Duodenal mucosa (tissue), 2 donors: ENCODE data around the gene NCKIPSD.
A peak's percentile ranks its signal among the peaks of the same experiment; 100 is the strongest.
"Not testable (repeated sequence)": the region's sequence is repeated elsewhere in the genome, so short reads cannot be mapped to it uniquely, and the experiment has no call there.

Experiments
- H3K27ac ChIP-seq: one replicate; pipeline ENCODE4 v1.7.0; 2013; ENCODE audit warnings: low read depth, low read length
- H3K27me3 ChIP-seq, 2 donors: one replicate each; pipeline ENCODE4 v1.7.0; 2013; ENCODE audit warnings: low read length in 2 of 2, control low read depth in 1 of 2; ENCODE audit not compliant: insufficient read depth in 2 of 2, control insufficient read depth in 1 of 2
- H3K36me3 ChIP-seq, 2 donors: one replicate each; pipeline ENCODE4 v1.7.0; 2013; ENCODE audit warnings: low read length in 2 of 2, control low read depth in 1 of 2; ENCODE audit not compliant: insufficient read depth in 2 of 2, control insufficient read depth in 1 of 2
- H3K4me1 ChIP-seq, 2 donors: one replicate each; pipeline ENCODE4 v1.7.0; 2013; ENCODE audit warnings: low read length in 2 of 2, control low read depth in 1 of 2; ENCODE audit not compliant: insufficient read depth in 2 of 2, control insufficient read depth in 1 of 2
- H3K4me3 ChIP-seq, 2 donors: one replicate each; pipeline ENCODE4 v1.7.0; 2013; ENCODE audit warnings: low read length in 2 of 2, low read depth in 1 of 2
- H3K9ac ChIP-seq, 2 donors: one replicate each; pipeline ENCODE4 v1.7.0; 2013; ENCODE audit warnings: low read length in 2 of 2, low read depth in 1 of 2
- H3K9me3 ChIP-seq, 2 donors: one replicate each; pipeline ENCODE4 v1.7.0; 2013; ENCODE audit warnings: low read length in 2 of 2, control low read depth in 1 of 2; ENCODE audit not compliant: control insufficient read depth in 1 of 2

NCKIPSD gene

DNA sequence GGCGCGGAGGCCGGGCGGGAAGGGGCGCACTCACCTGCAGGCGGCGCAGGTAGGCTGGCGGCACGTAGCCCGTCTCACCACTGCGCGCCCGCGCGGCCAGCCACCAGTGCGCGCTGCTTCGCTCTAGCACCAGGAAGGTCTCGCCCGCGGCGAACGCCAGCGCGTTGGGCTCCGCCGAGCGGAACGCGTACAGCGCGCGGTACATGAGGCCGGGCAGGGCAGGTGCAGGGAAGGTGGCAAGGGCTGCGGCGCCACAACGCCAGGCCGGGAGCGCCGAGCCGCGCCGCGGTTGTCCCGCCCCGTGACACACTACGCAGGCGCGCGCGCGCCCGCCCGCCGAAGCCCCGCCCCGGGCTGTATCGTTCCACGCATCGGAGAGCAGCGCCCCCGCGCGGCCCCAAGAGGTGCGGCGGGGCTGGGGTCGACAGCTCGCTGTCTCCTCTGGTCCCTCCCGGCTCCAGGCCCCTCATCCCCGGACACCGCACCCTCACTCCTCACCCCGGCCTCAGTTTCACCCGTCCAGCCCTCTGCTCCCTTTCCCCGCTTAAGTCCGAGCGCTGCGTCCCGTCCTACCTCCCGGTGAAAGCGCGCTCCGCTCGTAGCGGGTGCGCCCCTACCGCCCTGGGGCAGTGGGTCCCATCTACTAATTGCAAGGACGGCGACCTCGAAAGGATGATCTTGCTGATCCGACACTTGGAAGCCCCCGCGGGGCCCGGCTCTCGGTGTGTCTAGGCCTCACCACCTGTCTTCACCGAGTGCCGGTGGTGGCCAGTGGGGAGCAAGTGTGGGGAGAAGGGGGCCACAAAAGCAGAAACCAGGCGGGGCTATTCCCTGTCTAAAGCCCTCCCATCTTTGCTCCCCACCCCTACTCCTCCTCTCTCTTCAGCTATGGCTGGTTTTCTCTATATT is at the start of gene NCKIPSD:
TSS of gene NCKIPSD (minus strand) at position 313 of the 909 bp plus-strand sequence. CDS start at position 205, 108 bp downstream.
- peak within 1 kb of the TSS; percentile 86 to 98 for H3K9ac ChIP-seq
- peak within 1 kb of the TSS; percentile 89 to 96 for H3K4me3 ChIP-seq
- peaks cover 22 to 31% of the 10 kb centered on the region in 2 donors for H3K4me1 ChIP-seq
- H3K27ac ChIP-seq, result peak within 1 kb of the TSS; percentile 79
- H3K9me3 ChIP-seq, result no peaks in the 10 kb centered on the region
- no peaks in the 10 kb centered on the region for H3K27me3 ChIP-seq
- peaks cover 34 to 56% of the 10 kb centered on the region in 2 donors for H3K36me3 ChIP-seq

DNA sequence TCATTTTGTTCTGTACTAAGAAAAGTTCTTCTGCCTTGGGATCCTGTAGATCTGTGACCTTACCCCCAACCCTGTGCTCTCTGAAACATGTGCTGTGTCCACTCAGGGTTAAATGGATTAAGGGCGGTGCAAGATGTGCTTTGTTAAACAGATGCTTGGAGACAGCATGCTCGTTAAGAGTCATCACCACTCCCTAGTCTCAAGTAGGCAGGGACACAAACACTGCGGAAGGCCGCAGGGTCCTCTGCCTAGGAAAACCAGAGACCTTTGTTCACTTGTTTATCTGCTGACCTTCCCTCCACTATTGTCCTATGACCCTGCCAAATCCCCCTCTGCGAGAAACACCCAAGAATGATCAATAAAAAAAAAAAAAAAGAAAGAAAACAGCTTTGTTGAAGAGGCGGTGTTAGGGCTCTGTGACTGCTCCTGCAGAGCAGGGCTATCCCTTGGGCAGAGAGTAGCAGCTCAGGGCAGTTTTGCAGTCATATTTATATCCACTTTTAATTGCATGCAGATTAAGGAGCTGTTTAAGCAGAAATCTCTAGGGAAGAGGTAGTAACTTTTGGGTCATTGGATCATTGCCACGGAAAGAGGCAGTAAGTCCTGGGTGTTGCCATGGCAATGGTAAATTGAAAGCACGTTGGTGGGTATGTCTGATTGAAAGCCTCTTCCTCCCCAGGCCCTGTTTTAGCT is 49.5 kb upstream of the NCKIPSD start:
- not testable (repeated sequence) for H3K9ac ChIP-seq, H3K27ac ChIP-seq, H3K9me3 ChIP-seq, H3K4me3 ChIP-seq, H3K36me3 ChIP-seq, H3K27me3 ChIP-seq
- peaks cover 30 to 45% of the 10 kb centered on the region in 2 donors for H3K4me1 ChIP-seq

DNA sequence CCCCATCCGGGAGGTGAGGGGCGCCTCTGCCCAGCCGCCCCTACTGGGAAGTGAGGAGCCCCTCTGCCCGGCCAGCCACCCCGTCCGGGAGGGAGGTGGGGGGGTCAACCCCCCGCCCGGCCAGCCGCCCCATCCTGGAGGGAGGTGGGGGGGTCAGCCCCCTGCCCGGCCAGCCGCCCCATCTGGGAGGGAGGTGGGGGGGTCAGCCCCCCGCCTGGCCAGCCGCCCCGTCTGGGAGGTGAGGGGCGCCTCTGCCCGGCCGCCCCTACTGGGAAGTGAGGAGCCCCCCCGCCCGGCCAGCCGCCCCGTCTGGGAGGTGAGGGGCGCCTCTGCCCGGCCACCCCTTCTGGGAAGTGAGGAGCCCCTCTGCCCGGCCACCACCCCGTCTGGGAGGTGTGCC is 48.8 kb upstream of the NCKIPSD start:
- not testable (repeated sequence) for H3K27me3 ChIP-seq, H3K9ac ChIP-seq, H3K4me3 ChIP-seq, H3K27ac ChIP-seq, H3K36me3 ChIP-seq, H3K9me3 ChIP-seq
- H3K4me1 ChIP-seq, result peaks cover 25 to 38% of the 10 kb centered on the region in 2 donors

DNA sequence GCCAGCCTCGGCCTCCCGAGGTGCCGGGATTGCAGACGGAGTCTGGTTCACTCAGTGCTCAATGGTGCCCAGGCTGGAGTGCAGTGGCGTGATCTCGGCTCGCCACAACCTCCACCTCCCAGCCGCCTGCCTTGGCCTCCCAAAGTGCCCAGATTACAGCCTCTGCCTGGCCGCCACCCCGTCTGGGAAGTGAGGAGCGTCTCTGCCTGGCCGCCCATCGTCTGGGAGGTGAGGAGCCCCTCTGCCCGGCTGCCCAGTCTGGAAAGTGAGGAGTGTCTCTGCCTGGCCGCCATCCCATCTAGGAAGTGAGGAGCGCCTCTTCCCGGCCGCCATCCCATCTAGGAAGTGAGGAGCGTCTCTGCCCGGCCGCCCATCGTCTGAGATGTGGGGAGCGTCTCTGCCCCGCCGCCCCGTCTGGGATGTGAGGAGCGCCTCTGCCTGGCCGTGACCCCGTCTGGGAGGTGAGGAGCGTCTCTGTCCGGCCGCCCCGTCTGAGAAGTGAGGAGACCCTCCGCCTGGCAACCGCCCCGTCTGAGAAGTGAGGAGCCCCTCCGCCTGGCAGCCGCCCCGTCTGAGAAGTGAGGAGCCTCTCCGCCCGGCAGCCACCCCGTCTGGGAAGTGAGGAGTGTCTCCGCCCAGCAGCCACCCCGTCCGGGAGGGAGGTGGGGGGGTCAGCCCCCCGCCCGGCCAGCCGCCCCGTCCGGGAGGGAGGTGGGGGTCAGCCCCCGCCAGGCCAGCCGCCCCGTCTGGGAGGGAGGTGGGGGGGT is 48.2 kb upstream of the NCKIPSD start:
- H3K4me1 ChIP-seq, result peaks cover 19 to 32% of the 10 kb centered on the region in 2 donors
- not testable (repeated sequence) for H3K9ac ChIP-seq, H3K4me3 ChIP-seq, H3K27me3 ChIP-seq, H3K36me3 ChIP-seq, H3K9me3 ChIP-seq, H3K27ac ChIP-seq

DNA sequence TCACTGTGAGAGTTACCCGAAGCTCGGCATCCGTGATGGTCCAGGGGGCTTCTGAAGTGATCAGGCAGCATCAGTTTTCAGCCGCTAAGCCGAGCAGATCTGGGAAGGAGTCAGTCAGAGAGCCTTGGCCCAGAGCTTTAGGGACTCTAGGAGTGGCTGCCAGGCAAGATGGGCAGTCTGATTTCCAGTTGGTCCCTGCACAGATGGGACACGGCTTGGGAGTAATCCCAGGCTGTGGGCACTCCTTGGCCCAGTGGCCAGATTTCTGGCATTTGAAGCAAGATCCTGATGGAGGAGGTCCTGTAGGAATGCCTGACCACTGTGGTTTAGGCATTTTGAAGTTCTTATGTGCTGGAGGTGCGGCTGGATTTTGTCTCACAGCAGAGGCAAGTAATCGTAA is 41.8 kb upstream of the NCKIPSD start:
- H3K27ac ChIP-seq, result no peak overlapping the region

DNA sequence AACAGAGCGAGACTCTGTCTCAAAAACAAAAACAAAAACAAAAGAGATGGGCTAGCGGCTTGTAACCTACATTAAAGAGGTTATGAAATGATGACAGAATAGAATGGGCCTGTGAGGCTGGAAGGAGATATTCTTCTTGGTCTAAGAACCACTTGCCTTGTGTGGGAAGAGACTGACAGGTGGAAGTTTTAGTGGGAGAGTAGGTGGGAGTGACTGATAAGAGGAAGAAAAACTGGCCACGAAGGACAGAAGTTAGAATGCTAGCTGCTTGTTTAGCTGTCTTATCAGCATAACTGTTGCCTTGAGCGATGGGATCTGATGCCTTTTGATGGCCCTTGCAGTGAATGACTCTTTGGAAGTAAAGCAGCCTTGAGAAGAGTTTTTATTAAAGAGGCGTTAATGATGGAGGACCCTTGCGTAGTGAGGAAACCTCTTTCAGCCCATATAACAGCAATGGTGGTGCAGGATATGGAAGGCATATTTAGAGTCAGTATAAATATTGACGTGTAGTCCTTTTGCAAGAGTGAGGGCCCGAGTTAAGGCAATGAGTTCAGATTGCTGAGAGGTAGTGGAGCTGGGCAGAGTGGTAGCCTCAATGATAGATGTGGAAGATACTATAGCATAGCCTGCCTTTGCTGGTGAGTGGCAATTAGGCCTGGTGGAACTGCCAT is 39.6 kb upstream of the NCKIPSD start:
- H3K27ac ChIP-seq, H3K27me3 ChIP-seq, H3K9me3 ChIP-seq, H3K4me1 ChIP-seq, H3K4me3 ChIP-seq, H3K9ac ChIP-seq, H3K36me3 ChIP-seq: not testable (repeated sequence)

More for the DNA sequence above, 41.8 kb upstream of the NCKIPSD start:
- H3K9ac ChIP-seq, result no peak overlapping the region
- H3K9me3 ChIP-seq, result no peaks in the 10 kb centered on the region
- H3K4me3 ChIP-seq, result no peak overlapping the region
- H3K36me3 ChIP-seq, result no peaks in the 10 kb centered on the region
- no peaks in the 10 kb centered on the region for H3K27me3 ChIP-seq
- H3K4me1 ChIP-seq, result peaks cover 0 to 5% of the 10 kb centered on the region in 2 donors

DNA sequence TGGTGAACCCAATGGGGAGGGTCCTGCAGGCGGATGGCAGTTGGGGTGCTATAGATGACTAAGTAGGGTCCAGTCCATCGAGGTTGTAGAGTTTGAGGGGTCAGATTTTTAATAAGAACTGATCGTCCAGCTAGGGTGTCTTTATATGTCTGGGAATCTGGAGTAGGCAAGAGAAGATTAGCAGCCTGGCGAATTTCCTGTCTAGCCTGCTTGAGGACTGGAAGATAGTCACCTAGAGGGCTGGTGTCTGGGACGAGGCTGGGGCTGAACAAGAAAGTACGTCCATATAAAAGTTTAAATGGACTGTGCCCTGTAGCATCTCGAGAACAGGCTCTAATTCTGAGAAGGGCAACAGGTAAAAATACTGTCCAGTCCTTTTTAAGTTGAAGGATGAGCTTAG is 38.0 kb upstream of the NCKIPSD start:
- no peaks in the 10 kb centered on the region for H3K27me3 ChIP-seq
- H3K36me3 ChIP-seq, result no peaks in the 10 kb centered on the region
- no peak overlapping the region for H3K4me3 ChIP-seq
- no peaks in the 10 kb centered on the region for H3K9me3 ChIP-seq
- no peak overlapping the region for H3K9ac ChIP-seq
- peaks cover 0 to 5% of the 10 kb centered on the region in 2 donors for H3K4me1 ChIP-seq
- H3K27ac ChIP-seq, result no peak overlapping the region

DNA sequence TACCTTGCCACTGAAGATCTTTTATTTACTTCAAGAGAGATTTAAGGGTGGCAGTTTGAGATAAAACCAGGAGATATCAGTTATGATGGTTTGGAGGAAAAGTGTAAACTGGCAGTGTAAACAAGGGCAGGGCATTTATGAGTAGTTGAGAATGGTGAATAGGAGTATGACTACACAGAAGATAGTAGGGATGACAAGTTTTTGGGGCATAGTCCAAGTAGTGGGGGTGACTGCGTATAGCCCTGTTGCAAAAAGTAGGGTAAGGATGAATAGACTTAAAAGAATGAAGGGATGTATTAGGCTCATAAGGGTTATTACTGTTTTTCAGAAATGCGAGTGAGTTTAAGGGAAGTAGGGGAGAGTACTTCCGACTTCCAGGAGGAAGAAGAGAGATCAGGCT is 37.6 kb upstream of the NCKIPSD start:
- H3K36me3 ChIP-seq, H3K9ac ChIP-seq, H3K9me3 ChIP-seq, H3K27ac ChIP-seq, H3K4me3 ChIP-seq, H3K4me1 ChIP-seq, H3K27me3 ChIP-seq: not testable (repeated sequence)

DNA sequence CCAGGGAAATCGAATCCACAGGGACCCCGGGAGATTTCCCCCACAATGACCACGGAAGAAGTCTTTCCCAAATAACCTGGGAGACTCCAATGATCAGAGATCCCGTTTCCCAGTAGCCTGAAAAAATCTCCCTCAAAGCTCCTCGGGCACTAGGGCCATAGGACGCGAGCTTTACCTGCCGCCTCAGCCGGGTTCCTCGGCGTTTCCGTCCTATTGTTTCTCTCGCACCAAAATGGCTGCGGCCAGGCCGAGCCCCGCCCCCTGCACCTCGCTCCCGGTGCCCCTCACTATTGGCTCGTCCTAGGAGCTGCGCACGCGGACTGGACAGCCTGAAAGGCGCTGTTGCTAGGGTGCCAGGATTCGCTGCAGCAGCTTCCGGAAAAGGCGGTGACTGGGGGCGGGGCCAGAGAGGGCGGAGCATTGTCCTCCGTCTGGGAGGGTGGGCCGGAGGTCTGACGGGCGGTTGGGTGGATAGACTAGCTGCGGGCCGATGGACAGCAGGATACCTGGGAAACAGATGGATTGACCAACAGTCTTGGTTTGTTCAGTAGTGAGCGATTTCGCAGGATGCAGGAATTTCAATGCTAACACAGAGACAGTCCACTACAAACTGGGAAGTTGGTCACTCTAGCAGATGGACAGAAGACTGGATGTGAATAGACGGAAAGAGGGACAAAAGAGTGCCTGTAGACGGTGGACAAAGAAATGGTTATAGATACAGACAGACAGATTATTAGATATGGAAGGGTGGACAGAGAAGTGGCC is 31.4 kb upstream of the NCKIPSD start, which contains the start of gene IP6K2:
TSS of gene IP6K2 (minus strand) at position 240 of the 765 bp plus-strand sequence. CDS start 21,930 bp downstream, outside the sequence.
- Histone ChIP-seq H3K36me3 (peaks cover 3 to 15% of the 10 kb centered on the region in 2 donors), H3K9me3 (no peaks in the 10 kb centered on the region), H3K27me3 (no peaks in the 10 kb centered on the region), H3K9ac (peak within 1 kb of the TSS; percentile 99 to 100), H3K27ac (peak within 1 kb of the TSS; percentile 26), H3K4me1 (peaks cover 20 to 24% of the 10 kb centered on the region in 2 donors), H3K4me3 (peak within 1 kb of the TSS; percentile 97 to 98)
